Skin of body (tissue), 1 donor: ENCODE measurements around the gene OR13C2. TPM values are rescaled to one million over a fixed set of nuclear protein-coding genes. Genes with fewer than 3 reads are reported as not detected.

Experiments
- total RNA-seq: library from RNA; depleted of rRNA; stranded (reverse); fragments of >200 nt; gene quantifications from one replicate; pipeline ENCODE4 v1.2.3, GENCODE V29; 2014

The OR13C2 gene
- total RNA-seq, 1 donor from 2014 or later = not detected

Other genes starting within 250 kb of the OR13C2 start
- gene OR13F1, start 101.4 kb downstream of the OR13C2 start, total RNA-seq = not detected
- not detected for gene OR13C4, start 78.4 kb downstream of the OR13C2 start, total RNA-seq
- gene OR13C3, start 68.8 kb downstream of the OR13C2 start, total RNA-seq = not detected
- not detected for gene OR13C8, start 36.5 kb downstream of the OR13C2 start, total RNA-seq
- gene OR13C5, start 6.2 kb downstream of the OR13C2 start, total RNA-seq = not detected
- gene OR13C9, start 12.6 kb upstream of the OR13C2 start, total RNA-seq = not detected
- not detected for gene OR13D1, start 88.9 kb upstream of the OR13C2 start, total RNA-seq
- 41.6 TPM for gene NIPSNAP3A, start 142.1 kb upstream of the OR13C2 start, total RNA-seq
- 7.2 TPM for gene NIPSNAP3B, start 158.5 kb upstream of the OR13C2 start, total RNA-seq